AG09309 (cell line): ENCODE data around the gene INCENP.

Experiments
- DNase-seq: peaks from one replicate; pipeline ENCODE4 v3.0.0-alpha.2; 2010; ENCODE audit warnings: low read depth
- H3K4me3 ChIP-seq: 2 replicates; pipeline ENCODE4 v1.5.1; 2011; ENCODE audit warnings: mild to moderate bottlenecking, low read depth, low read length, moderate library complexity; ENCODE audit not compliant: control insufficient read depth
- TF ChIP-seq, protein P1 (sequence below): IDR thresholded peaks from 2 replicates; pipeline ENCODE4 v1.5.1; 2011; ENCODE audit warnings: mild to moderate bottlenecking, low read depth, low read length, inconsistent platforms; ENCODE audit not compliant: insufficient read depth, control insufficient read depth; ENCODE audit errors: missing control alignments

Gene INCENP

GRCh38 chr11:62146476-62147200, 22.8 kb downstream of the INCENP start:
- H3K4me3 ChIP-seq = no peak overlapping the region
- DNase-seq = no peak
- TF ChIP-seq, protein P1, sequence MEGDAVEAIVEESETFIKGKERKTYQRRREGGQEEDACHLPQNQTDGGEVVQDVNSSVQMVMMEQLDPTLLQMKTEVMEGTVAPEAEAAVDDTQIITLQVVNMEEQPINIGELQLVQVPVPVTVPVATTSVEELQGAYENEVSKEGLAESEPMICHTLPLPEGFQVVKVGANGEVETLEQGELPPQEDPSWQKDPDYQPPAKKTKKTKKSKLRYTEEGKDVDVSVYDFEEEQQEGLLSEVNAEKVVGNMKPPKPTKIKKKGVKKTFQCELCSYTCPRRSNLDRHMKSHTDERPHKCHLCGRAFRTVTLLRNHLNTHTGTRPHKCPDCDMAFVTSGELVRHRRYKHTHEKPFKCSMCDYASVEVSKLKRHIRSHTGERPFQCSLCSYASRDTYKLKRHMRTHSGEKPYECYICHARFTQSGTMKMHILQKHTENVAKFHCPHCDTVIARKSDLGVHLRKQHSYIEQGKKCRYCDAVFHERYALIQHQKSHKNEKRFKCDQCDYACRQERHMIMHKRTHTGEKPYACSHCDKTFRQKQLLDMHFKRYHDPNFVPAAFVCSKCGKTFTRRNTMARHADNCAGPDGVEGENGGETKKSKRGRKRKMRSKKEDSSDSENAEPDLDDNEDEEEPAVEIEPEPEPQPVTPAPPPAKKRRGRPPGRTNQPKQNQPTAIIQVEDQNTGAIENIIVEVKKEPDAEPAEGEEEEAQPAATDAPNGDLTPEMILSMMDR = no peak

- DNase-seq = no peak
- TF ChIP-seq, protein P1 = no peak
- H3K4me3 ChIP-seq = no peak overlapping the region
Measured at GRCh38 chr11:62147545-62147944, 23.7 kb downstream of the INCENP start.

- no peak for DNase-seq
- TF ChIP-seq, protein P1 = no peak
Measured at GRCh38 chr11:62148271-62148980, 24.6 kb downstream of the INCENP start.

GRCh38 chr11:62149986-62150886, 26.4 kb downstream of the INCENP start:
- no peak overlapping the region for H3K4me3 ChIP-seq
- TF ChIP-seq, protein P1 = no peak
- DNase-seq = no peak

More at GRCh38 chr11:62148271-62148980, 24.6 kb downstream of the INCENP start:
- no peak overlapping the region for H3K4me3 ChIP-seq

GRCh38 chr11:62150887-62151736, 27.3 kb downstream of the INCENP start:
- TF ChIP-seq, protein P1 = no peak
- no peak for DNase-seq
- no peak overlapping the region for H3K4me3 ChIP-seq
